Epithelial cell of esophagus (primary cell): ENCODE measurements around the gene KIF17.
A peak's percentile ranks its signal among the peaks of the same experiment; 100 is the strongest.
"Not testable (repeated sequence)": the region's sequence is repeated elsewhere in the genome, so short reads cannot be mapped to it uniquely, and the experiment has no call there.

Experiments
- DNase-seq: peaks from one replicate; pipeline ENCODE4 v3.0.0; 2010; ENCODE audit warnings: low read depth
- H3K4me3 ChIP-seq: 2 replicates; pipeline ENCODE4 v1.5.1; 2011; ENCODE audit warnings: mild to moderate bottlenecking, low read length, control low read depth
- CTCF ChIP-seq: IDR thresholded peaks from 2 replicates; pipeline ENCODE4 v1.5.1; 2011; ENCODE audit warnings: low read depth, mild to moderate bottlenecking, low read length, control low read depth, inconsistent platforms; ENCODE audit not compliant: insufficient read depth; ENCODE audit errors: missing control alignments

Gene KIF17

GRCh38 chr1:20680269-20680668, 37.5 kb downstream of the KIF17 start:
- DNase-seq = no peak
- no peak for TF ChIP-seq CTCF

GRCh38 chr1:20678599-20678998, 39.2 kb downstream of the KIF17 start:
- no peak overlapping the region for H3K4me3 ChIP-seq
- DNase-seq = no peak
- no peak for TF ChIP-seq CTCF

More at GRCh38 chr1:20680269-20680668, 37.5 kb downstream of the KIF17 start:
- H3K4me3 ChIP-seq = no peak overlapping the region

- not testable (repeated sequence) for DNase-seq, H3K4me3 ChIP-seq
Observed at GRCh38 chr1:20673626-20674025, 44.2 kb downstream of the KIF17 start.

- DNase-seq = no peak
- no peak for TF ChIP-seq CTCF
- no peak overlapping the region for H3K4me3 ChIP-seq
Observed at GRCh38 chr1:20672265-20672632, 45.6 kb downstream of the KIF17 start.

GRCh38 chr1:20670936-20671335, 46.9 kb downstream of the KIF17 start:
- no peak for TF ChIP-seq CTCF
- H3K4me3 ChIP-seq = no peak overlapping the region
- no peak for DNase-seq

GRCh38 chr1:20668581-20668980, 49.2 kb downstream of the KIF17 start:
- no peak for DNase-seq
- no peak overlapping the region for H3K4me3 ChIP-seq
- TF ChIP-seq CTCF = no peak

- H3K4me3 ChIP-seq = no peak overlapping the region
- no peak for TF ChIP-seq CTCF
- peak; percentile 20 for DNase-seq
Observed at GRCh38 chr1:20666804-20667203, 51.0 kb downstream of the KIF17 start.

- H3K4me3 ChIP-seq = no peak overlapping the region
- TF ChIP-seq CTCF = no peak
- DNase-seq = no peak
Observed at GRCh38 chr1:20666146-20666545, 51.7 kb downstream of the KIF17 start.
